SH-SY5Y (cell line): ENCODE data around the gene DNAI7.

Experiments used
- GATA2 ChIP-seq: IDR thresholded peaks from 2 replicates; pipeline ENCODE4 v1.6.1; 2011; ENCODE audit warnings: mild to moderate bottlenecking, low read depth, low read length
- GATA3 ChIP-seq: IDR thresholded peaks from 2 replicates; pipeline ENCODE4 v1.6.1; 2011; ENCODE audit warnings: low read depth, mild to moderate bottlenecking, low read length, moderate library complexity

- TF ChIP-seq GATA3 (no peak), GATA2 (no peak)
Observed at GRCh38 chr12:25131270-25131669, 63.7 kb downstream of the DNAI7 start.
